GM12878 (cell line): ENCODE results near the gene SPX. TPM values are rescaled to one million over a fixed set of nuclear protein-coding genes. Genes with fewer than 3 reads are reported as not detected.
A peak's percentile ranks its signal among the peaks of the same experiment; 100 is the strongest.

Experiments used
- ATAC-seq: fragments of 200-7000 bp; cut with Tn5 transposase; 3 replicates; pipeline ENCODE4 v1.9.1; 2020; ENCODE audit warnings: mild to moderate bottlenecking, moderate library complexity
- BruUV-seq: library from RNA; stranded (reverse); fragments of 400-500 nt; replicated peaks from 2 replicates; lab custom pipeline; 2021; lab: Mats Ljungman, UMichigan
- CTCF ChIA-PET: fragments of 300-600 bp; sonication (Branson Sonifier 250); formaldehyde crosslinking; extraction: SDS; loops from one replicate; lab custom pipeline; 2021; ENCODE audit warnings: inconsistent platforms; lab: Yijun Ruan, JAX
- POLR2A ChIA-PET: fragments of 350-600 bp; formaldehyde crosslinking; extraction: SDS; loops from one replicate; lab custom pipeline; 2021; ENCODE audit warnings: inconsistent platforms; lab: Charles Lee
- RAD21 ChIA-PET: fragments of 300-600 bp; sonication (Branson Sonifier 250); formaldehyde crosslinking; loops from one replicate; lab custom pipeline; 2023; ENCODE audit warnings: antibody characterized with exemption; ENCODE audit not compliant: unreplicated experiment; lab: Charles Lee
- SMC1A ChIA-PET: fragments of 300-600 bp; sonication (Branson Sonifier 250); formaldehyde crosslinking; loops from one replicate; lab custom pipeline; 2023; ENCODE audit not compliant: unreplicated experiment, uncharacterized antibody; lab: Charles Lee
- DNase-seq: peaks from one replicate; pipeline ENCODE4 v3.0.0-alpha.2; 2011; ENCODE audit warnings: low read depth, low spot score
- FAIRE-seq: peaks from 3 replicates; lab custom pipeline; 2011; peaks lifted over from hg19 to GRCh38; lab: Jason Lieb, UNC
- H2AFZ ChIP-seq: 2 replicates; pipeline ENCODE4 v1.6.0; 2011; ENCODE audit warnings: low read depth, low read length, control low read depth; ENCODE audit not compliant: control insufficient read depth
- H3K27ac ChIP-seq: 2 replicates; pipeline ENCODE4 v1.5.1; 2011; ENCODE audit warnings: control low read depth; ENCODE audit not compliant: control insufficient read depth, insufficient read depth
- H3K27me3 ChIP-seq, 2 experiments: replicated peaks in 1 of 2; 2 replicates each; pipeline versions ENCODE4 v1.6.0 to v1.6.1; 2011; ENCODE audit warnings: low read length in 1 of 2; ENCODE audit not compliant: control insufficient read depth in 2 of 2, insufficient read depth in 2 of 2
- H3K36me3 ChIP-seq, 2 experiments: 2 replicates each; pipeline ENCODE4 v1.5.1; 2011; ENCODE audit warnings: low read length in 1 of 2; ENCODE audit not compliant: control insufficient read depth in 2 of 2, insufficient read depth in 2 of 2
- H3K4me1 ChIP-seq: 2 replicates; pipeline ENCODE4 v1.6.1; 2011; ENCODE audit warnings: mild to moderate bottlenecking, low read length, moderate library complexity, mixed read lengths; ENCODE audit not compliant: control insufficient read depth, insufficient read depth
- H3K4me2 ChIP-seq: 2 replicates; pipeline ENCODE4 v1.6.0; 2011; ENCODE audit warnings: control low read depth; ENCODE audit not compliant: control insufficient read depth, insufficient read depth
- H3K4me3 ChIP-seq: fragments of 200-600 bp; sonication (generic); 2 replicates; pipeline ENCODE4 v1.5.1; 2016
- H3K79me2 ChIP-seq: 2 replicates; pipeline ENCODE4 v1.6.0; 2011; ENCODE audit warnings: low read length; ENCODE audit not compliant: control insufficient read depth, insufficient read depth
- H3K9ac ChIP-seq: 2 replicates; pipeline ENCODE4 v1.8.0; 2011; ENCODE audit warnings: low read length, control low read depth, mixed read lengths; ENCODE audit not compliant: control insufficient read depth, insufficient read depth
- H3K9me3 ChIP-seq: replicated peaks from 3 replicates; pipeline ENCODE4 v1.5.1; 2011; ENCODE audit warnings: mild to moderate bottlenecking, low read length; ENCODE audit not compliant: control insufficient read depth, insufficient read depth
- H4K20me1 ChIP-seq: 2 replicates; pipeline ENCODE4 v1.6.0; 2011; ENCODE audit not compliant: control insufficient read depth, insufficient read depth
- ASH2L ChIP-seq: fragments of 300-600, 200-600 bp; sonication (generic); IDR thresholded peaks from 2 replicates; pipeline ENCODE4 v1.6.1; 2017; ENCODE audit warnings: low read depth, mild to moderate bottlenecking, borderline replicate concordance
- ATF3 ChIP-seq: IDR thresholded peaks from 2 replicates; pipeline ENCODE4 v1.6.1; 2011; ENCODE audit warnings: low read depth, mild to moderate bottlenecking, low read length, moderate library complexity, borderline replicate concordance; ENCODE audit errors: extremely low read depth
- BCLAF1 ChIP-seq: fragments of 450-650 bp; IDR thresholded peaks from 2 replicates; pipeline ENCODE4 v1.6.1; 2017; ENCODE audit warnings: antibody characterized with exemption, mild to moderate bottlenecking, moderate library complexity
- BMI1 ChIP-seq: fragments of 450-650 bp; IDR thresholded peaks from 2 replicates; pipeline ENCODE4 v1.6.1; 2016; ENCODE audit warnings: mild to moderate bottlenecking, moderate library complexity, borderline replicate concordance
- IKZF1 ChIP-seq: fragments of 450-650 bp; conservative IDR thresholded peaks from 2 replicates; pipeline ENCODE4 v1.6.1; 2017; ENCODE audit warnings: antibody characterized with exemption, mild to moderate bottlenecking
- IRF3 ChIP-seq: fragments of 450-650 bp; IDR thresholded peaks from 2 replicates; pipeline ENCODE4 v1.6.1; 2014; ENCODE audit warnings: mild to moderate bottlenecking
- KLF5 ChIP-seq: fragments of 450-650 bp; IDR thresholded peaks from 2 replicates; pipeline ENCODE4 v1.6.1; 2014; ENCODE audit warnings: mild to moderate bottlenecking; ENCODE audit not compliant: partially characterized antibody
- MAX ChIP-seq: IDR thresholded peaks from 2 replicates; pipeline ENCODE4 v1.6.1; 2012; ENCODE audit warnings: low read depth, low read length, improper control_type of control experiment
- POLR2AphosphoS5 ChIP-seq: IDR thresholded peaks from 2 replicates; pipeline ENCODE4 v1.6.1; 2011; ENCODE audit warnings: mild to moderate bottlenecking, low read length, inconsistent platforms
- RCOR1 ChIP-seq: conservative IDR thresholded peaks from 2 replicates; pipeline ENCODE4 v1.6.1; 2012; ENCODE audit warnings: low read depth, low read length, improper control_type of control experiment
- RUNX3 ChIP-seq: IDR thresholded peaks from 2 replicates; pipeline ENCODE4 v1.6.1; 2012; ENCODE audit warnings: low read length, inconsistent platforms
- SIX5 ChIP-seq: IDR thresholded peaks from 2 replicates; pipeline ENCODE4 v1.6.1; 2011; ENCODE audit warnings: mild to moderate bottlenecking, low read depth, low read length, moderate library complexity; ENCODE audit not compliant: severe bottlenecking
- USF2 ChIP-seq: IDR thresholded peaks from 2 replicates; pipeline ENCODE4 v1.6.1; 2011; ENCODE audit warnings: low read depth, low read length, improper control_type of control experiment, borderline replicate concordance
- YY1 ChIP-seq: IDR thresholded peaks from 2 replicates; pipeline ENCODE4 v1.6.1; 2011; ENCODE audit warnings: low read depth, mild to moderate bottlenecking, low read length
- ZNF24 ChIP-seq: fragments of 450-650 bp; IDR thresholded peaks from 2 replicates; pipeline ENCODE4 v1.6.1; 2017; ENCODE audit warnings: antibody characterized with exemption, mild to moderate bottlenecking
- ZSCAN29 ChIP-seq: fragments of 450-650 bp; IDR thresholded peaks from 2 replicates; pipeline ENCODE4 v1.6.1; 2017; ENCODE audit warnings: mild to moderate bottlenecking, moderate library complexity
- WGBS: methylation state at CpG from one replicate; pipeline ENCODE4 v1.1.6; 2016; ENCODE audit warnings: low lambda C conversion rate; ENCODE audit not compliant: insufficient replicate concordance, insufficient coverage; ENCODE audit errors: missing lambda C conversion rate; 5-methylcytosine and 5-hydroxymethylcytosine counted together
- in situ Hi-C: fragments of 300-500 bp; cut with MboI; formaldehyde crosslinking; loops from 9 replicates; pipeline ENCODE4 v1.14.3; 2018; ENCODE audit warnings: mixed read lengths
- intact Hi-C: fragments of 100-400 bp; cut with micrococcal nuclease; formaldehyde crosslinking; loops from one replicate; pipeline ENCODE4 v1.14.2; 2022; ENCODE audit not compliant: unreplicated experiment
- polyA plus RNA-seq, 11 experiments: library from polyadenylated mRNA; depleted of rRNA in 4 of 11; unstranded in 6 of 11; stranded (reverse) in 5 of 11; fragments of >200 nt; fragmentation: Nextera tagmentation in 4 of 11; fragmentation: Illumina TruSeq in 1 of 11; extraction: Ambion mirVana in 4 of 11; extraction: Trizol in 1 of 11; gene quantifications; 1 replicate in 1 of 11; 2 replicates in 10 of 11; pipeline versions ENCODE4 v1.2.1 to v1.2.3, GENCODE V29; 2011 to 2016; ENCODE audit warnings: inconsistent platforms in 2 of 11, missing spikeins in 2 of 11, low read depth in 1 of 11
- total RNA-seq, 4 experiments: library from RNA; depleted of rRNA in 3 of 4; stranded (reverse); fragments of >200 nt in 3 of 4; fragmentation: Illumina TruSeq in 1 of 4; extraction: Trizol in 1 of 4; gene quantifications; 2 replicates each; pipeline versions ENCODE4 v1.2.1 to v1.2.3, GENCODE V29; 2013 to 2021

SPX gene
- total and polyA plus RNA-seq, 10 of the 15 experiments (the other 5 are each of a cell fraction or from before 2014, with no cell fraction given), result 0.05 TPM; not detected in 8

- Histone ChIP-seq H3K9ac (no peak overlapping the region), H3K4me1 (no peaks in the 10 kb centered on the region), H3K27ac (no peak overlapping the region), H3K4me3 (no peak overlapping the region), H3K4me2 (peak overlapping the region; percentile 97; the same call in 1 of the 2 replicates), H4K20me1 (no peaks in the 10 kb centered on the region), H2AFZ (no peak overlapping the region), H3K27me3 (peaks cover 1 to 8% of the 10 kb centered on the region in 2 experiments; a peak in 3 of 4 replicates), H3K9me3 (no peaks in the 10 kb centered on the region; the same call in 2 of the 3 replicates), H3K79me2 (no peaks in the 10 kb centered on the region), H3K36me3 (no peaks in the 10 kb centered on the region)
- 62% methylated on average over 12 of the region's 12 CpGs for WGBS
- in situ Hi-C loops, result no loop called here
- no peak for TF ChIP-seq USF2
- TF ChIP-seq ZNF24, result no peak
- no peak for TF ChIP-seq YY1
- no peak for TF ChIP-seq RUNX3
- no peak for TF ChIP-seq SIX5
- TF ChIP-seq IKZF1, result no peak
- no peak for TF ChIP-seq IRF3
- no peak for TF ChIP-seq MAX
- no peak for TF ChIP-seq KLF5
- TF ChIP-seq BCLAF1, result no peak
- TF ChIP-seq ASH2L, result no peak
- TF ChIP-seq ATF3, result no peak
- TF ChIP-seq BMI1, result no peak
- no peak for TF ChIP-seq RCOR1
- no peak for TF ChIP-seq ZSCAN29
- TF ChIP-seq POLR2AphosphoS5, result no peak
- FAIRE-seq, result no peak
- intact Hi-C loops, result no loop called here
- SMC1A ChIA-PET, result interaction anchor here (0.8 to 1.2 kb wide), 2 partner anchors 64 to 152 kb away, joined by 3 read pairs; no protein-coding TSS in a partner anchor
- no peak for DNase-seq
- RAD21 ChIA-PET, result no interaction called here
- no TSS peak for BruUV-seq
- no peak for ATAC-seq
- CTCF ChIA-PET, result interaction anchor here (1.0 kb wide), 1 partner anchor 13 kb away, joined by 3 read pairs; no protein-coding TSS in a partner anchor
- POLR2A ChIA-PET, result no interaction called here
Observed at GRCh38 chr12:21526721-21527345, 737 bp downstream of the SPX start.
